HepG2 (cell line): ENCODE data around the gene PRKAB1. TPM values are rescaled to one million over a fixed set of nuclear protein-coding genes. Genes with fewer than 3 reads are reported as not detected.

Experiments
- ATAC-seq: fragments of 200-7000 bp; cut with Tn5 transposase; 3 replicates; pipeline ENCODE4 v1.9.1; 2020; ENCODE audit warnings: mild to moderate bottlenecking, moderate library complexity
- BruUV-seq: library from RNA; stranded (reverse); fragments of 400-500 nt; replicated peaks from 2 replicates; lab custom pipeline; 2021; lab: Mats Ljungman, UMichigan
- CTCF ChIA-PET: fragments of 300-600 bp; formaldehyde crosslinking; extraction: SDS; loops from one replicate; lab custom pipeline; 2021; ENCODE audit warnings: low total read pairs, inconsistent platforms, low intra/inter-chr PET ratio; lab: Yijun Ruan, JAX
- POLR2A ChIA-PET: fragments of 350-600 bp; sonication (Branson Sonifier 250); formaldehyde crosslinking; loops from one replicate; lab custom pipeline; 2020; ENCODE audit warnings: antibody characterized with exemption, inconsistent platforms; lab: Yijun Ruan, JAX
- DNase-seq: peaks from one replicate; pipeline ENCODE4 v3.0.0-alpha.2; 2015; ENCODE audit warnings: low spot score
- FAIRE-seq: peaks from 3 replicates; lab custom pipeline; 2011; peaks lifted over from hg19 to GRCh38; lab: Jason Lieb, UNC
- H2AFZ ChIP-seq: one replicate; pipeline ENCODE4 v1.6.1; 2011; ENCODE audit warnings: low read length, inconsistent platforms
- H3K27ac ChIP-seq: fragments of 300-600 bp; 3 replicates; pipeline ENCODE4 v1.8.0; 2011; ENCODE audit warnings: mixed run types, mild to moderate bottlenecking, mixed read lengths, low read length, inconsistent platforms; ENCODE audit not compliant: insufficient read depth; ENCODE audit errors: extremely low read length
- H3K27me3 ChIP-seq, 2 experiments: fragments of 200-600 bp in 1 of 2; 2 replicates in 1 of 2; 3 replicates in 1 of 2; pipeline versions ENCODE4 v1.6.0 to v1.8.0; 2011; ENCODE audit warnings: low read length in 2 of 2, mild to moderate bottlenecking in 2 of 2, moderate library complexity in 2 of 2, inconsistent platforms in 1 of 2; ENCODE audit not compliant: insufficient read depth in 2 of 2, control insufficient read depth in 1 of 2
- H3K36me3 ChIP-seq, 2 experiments: fragments of 200-600 bp in 1 of 2; replicated peaks in 1 of 2; 2 replicates in 1 of 2; 3 replicates in 1 of 2; pipeline versions ENCODE4 v1.5.1 to v1.8.0; 2011; ENCODE audit warnings: low read length in 2 of 2, inconsistent platforms in 1 of 2; ENCODE audit not compliant: insufficient read depth in 2 of 2, control insufficient read depth in 1 of 2
- H3K4me1 ChIP-seq: 2 replicates; pipeline ENCODE4 v1.5.1; 2012; ENCODE audit warnings: low read length, inconsistent platforms; ENCODE audit not compliant: insufficient read depth
- H3K4me2 ChIP-seq: 2 replicates; pipeline ENCODE4 v1.6.0; 2011; ENCODE audit warnings: low read depth, low read length, inconsistent platforms
- H3K4me3 ChIP-seq, 3 experiments: fragments of 200-600 bp in 1 of 3; sonication (generic), shearing (Covaris generic) in 1 of 3; replicated peaks in 1 of 3; 2 replicates each; pipeline ENCODE4 v1.5.1; 2011 to 2016; ENCODE audit warnings: low read length in 3 of 3, inconsistent platforms in 2 of 3, low read depth in 2 of 3, mild to moderate bottlenecking in 2 of 3, control low read depth in 1 of 3, mixed read lengths in 1 of 3; ENCODE audit not compliant: insufficient read depth in 1 of 3
- H3K79me2 ChIP-seq: one replicate; pipeline ENCODE4 v1.6.1; 2011; ENCODE audit warnings: low read length, inconsistent platforms; ENCODE audit not compliant: insufficient read depth
- H3K9ac ChIP-seq: 2 replicates; pipeline ENCODE4 v1.6.0; 2011; ENCODE audit warnings: mild to moderate bottlenecking, low read depth, low read length, inconsistent platforms; ENCODE audit not compliant: insufficient read depth
- H3K9me3 ChIP-seq: 2 replicates; pipeline ENCODE4 v1.5.1; 2012; ENCODE audit warnings: mild to moderate bottlenecking, low read length
- H4K20me1 ChIP-seq: 2 replicates; pipeline ENCODE4 v1.6.0; 2011; ENCODE audit warnings: inconsistent platforms, mild to moderate bottlenecking, low read length, moderate library complexity; ENCODE audit not compliant: insufficient read depth
- CEBPG ChIP-seq: IDR thresholded peaks from 2 replicates; pipeline ENCODE4 v1.6.1; 2016
- KAT8 ChIP-seq: IDR thresholded peaks from 2 replicates; pipeline ENCODE4 v1.6.1; 2016; ENCODE audit warnings: missing genetic modification reagents, missing compliant biosample characterization
- NKX3-1 ChIP-seq: sonication (generic); formaldehyde crosslinking; IDR thresholded peaks from 2 replicates; pipeline ENCODE4 v1.5.0; 2020; ENCODE audit warnings: missing genetic modification reagents
- PRDM10 ChIP-seq: sonication (generic); formaldehyde crosslinking; IDR thresholded peaks from 2 replicates; pipeline ENCODE4 v1.4.0; 2020; ENCODE audit warnings: low read depth, missing genetic modification reagents
- TEAD2 ChIP-seq: sonication (generic); formaldehyde crosslinking; IDR thresholded peaks from 2 replicates; pipeline ENCODE4 v1.9.0; 2021; ENCODE audit warnings: missing genetic modification reagents
- ZNF142 ChIP-seq: sonication (generic); formaldehyde crosslinking; IDR thresholded peaks from 2 replicates; pipeline ENCODE4 v1.4.0; 2020; ENCODE audit warnings: missing genetic modification reagents
- ZNF574 ChIP-seq: sonication (generic); formaldehyde crosslinking; IDR thresholded peaks from 2 replicates; pipeline ENCODE4 v1.4.0; 2020; ENCODE audit warnings: missing genetic modification reagents
- WGBS: methylation state at CpG from one replicate; pipeline ENCODE4 v1.1.6; 2017; ENCODE audit warnings: low lambda C conversion rate; 5-methylcytosine and 5-hydroxymethylcytosine counted together
- in situ Hi-C: cut with HindIII; loops from 2 replicates; pipeline ENCODE4 v1.10.0; 2017; ENCODE audit warnings: low pct_unique_long_range_greater_than_20kb; ENCODE audit not compliant: extremely low pct_ligation_motif_present
- intact Hi-C: fragments of 100-400 bp; cut with micrococcal nuclease; formaldehyde crosslinking; loops from one replicate; pipeline ENCODE4 v1.10.0; 2022; ENCODE audit not compliant: unreplicated experiment
- polyA plus RNA-seq, 8 experiments: library from polyadenylated mRNA; depleted of rRNA in 3 of 8; stranded (reverse) in 7 of 8; unstranded in 1 of 8; fragments of >200 nt; fragmentation: Illumina TruSeq in 4 of 8; extraction: Trizol in 4 of 8; gene quantifications; 2 replicates each; pipeline versions ENCODE4 v1.2.1 to v1.2.3, GENCODE V29; 2011 to 2016; ENCODE audit warnings: low read depth in 4 of 8, missing spikeins in 1 of 8, mixed read lengths in 1 of 8; ENCODE audit not compliant: insufficient read depth in 1 of 8
- total RNA-seq, 5 experiments: library from RNA; depleted of rRNA; stranded (reverse); fragments of >200 nt; fragmentation: Illumina TruSeq; extraction: Trizol; gene quantifications; 2 replicates each; pipeline ENCODE4 v1.2.3, GENCODE V29; 2016; ENCODE audit warnings: low read depth in 1 of 5

PRKAB1 gene
- total and polyA plus RNA-seq, 2 of the 13 experiments (the other 11 are each of a cell fraction or from before 2014, with no cell fraction given) = 28.4 to 35.5 TPM

- in situ Hi-C loops = no loop called here
- H4K20me1 ChIP-seq = no peaks in the 10 kb centered on the region
- no peaks in the 10 kb centered on the region; the same call in 1 of the 2 replicates for H3K9me3 ChIP-seq
- BruUV-seq = no TSS peak
- H3K27ac ChIP-seq = no peak overlapping the region
- TF ChIP-seq PRDM10 (CRISPR knock-in tag) = no peak
- TF ChIP-seq CEBPG = no peak
- no peak for TF ChIP-seq NKX3-1 (CRISPR knock-in tag)
- no peak for TF ChIP-seq KAT8 (CRISPR knock-in tag)
- no peak for TF ChIP-seq TEAD2 (CRISPR knock-in tag)
- no peak for TF ChIP-seq ZNF142
- no peak for TF ChIP-seq ZNF574
- H3K79me2 ChIP-seq = no peaks in the 10 kb centered on the region
- H3K27me3 ChIP-seq = no peaks in the 10 kb centered on the region; a peak in 1 of 5 replicates
- POLR2A ChIA-PET = no interaction called here
- DNase-seq (no peak), FAIRE-seq (no peak), ATAC-seq (no peak)
- H3K4me2 ChIP-seq = no peak overlapping the region
- no peak overlapping the region for H3K9ac ChIP-seq
- WGBS = 23% methylated on average over 2 of the region's 2 CpGs
- H3K36me3 ChIP-seq = no peaks in the 10 kb centered on the region
- no peak overlapping the region for H3K4me3 ChIP-seq
- H3K4me1 ChIP-seq = peaks cover 6% of the 10 kb centered on the region
- no peak overlapping the region for H2AFZ ChIP-seq
- intact Hi-C loops = no loop called here
- CTCF ChIA-PET = no interaction called here
These were observed 46.1 kb upstream of the PRKAB1 start for GRCh38 chr12:119621878-119622277.
